ENCODE measurements around the gene SYNCRIP. TPM values are rescaled to one million over a fixed set of nuclear protein-coding genes. Genes with fewer than 3 reads are reported as not detected.
"Not testable (repeated sequence)": the region's sequence is repeated elsewhere in the genome, so short reads cannot be mapped to it uniquely, and the experiment has no call there.

The SYNCRIP gene
- total RNA-seq, 1 donor from 2014 or later, result 136 TPM

DNA sequence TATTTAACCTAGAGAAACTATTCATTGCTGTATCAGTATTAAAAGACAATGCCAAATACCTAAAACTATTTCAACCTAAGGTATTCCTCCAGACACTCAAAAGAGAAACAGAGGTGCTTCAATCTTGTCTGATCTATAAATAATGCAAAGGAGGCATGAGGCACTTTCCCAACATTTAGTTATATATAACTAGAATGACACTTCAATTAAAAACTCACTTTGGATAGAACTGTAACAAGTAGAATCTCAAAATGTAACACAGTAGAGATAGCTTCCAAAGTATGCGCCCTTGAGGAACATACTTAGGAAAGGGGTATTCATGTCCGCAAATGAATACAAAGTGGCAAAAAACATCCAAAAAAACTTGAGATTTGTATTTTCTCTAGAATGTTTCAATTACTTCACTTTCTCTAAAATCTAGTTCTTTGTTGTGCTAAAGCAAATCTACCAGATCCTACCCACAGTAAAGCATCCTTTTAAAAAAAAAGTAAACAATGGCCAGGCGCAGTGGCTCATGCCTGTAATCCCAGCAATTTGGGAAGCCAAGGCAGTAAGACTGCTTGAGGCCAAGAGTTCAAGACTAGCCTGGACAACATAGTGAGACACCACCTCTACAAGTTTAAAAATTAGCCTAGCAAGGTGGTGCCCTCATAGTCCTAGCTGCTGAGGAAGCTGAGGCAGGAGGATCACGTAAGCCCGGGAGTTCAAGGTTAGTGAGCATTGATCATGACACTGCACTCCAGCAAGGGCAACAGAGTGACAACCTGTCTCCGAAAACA, 10.3 kb downstream of the SYNCRIP start:
- Mint-ChIP-seq H3K9me3 (ENCODE audit: unreplicated experiment) (no peaks in the 10 kb centered on the region), H3K4me1 (ENCODE audit: low read depth, unreplicated experiment) (peaks cover 2% of the 10 kb centered on the region), H3K27me3 (ENCODE audit: low read depth, unreplicated experiment) (no peaks in the 10 kb centered on the region), H3K36me3 (ENCODE audit: low read depth, unreplicated experiment) (peaks cover 16% of the 10 kb centered on the region), H3K27ac (ENCODE audit: unreplicated experiment) (no peak overlapping the region), H3K4me3 (ENCODE audit: unreplicated experiment) (no peak overlapping the region)
- H3K4me3 ChIP-seq (ENCODE audit: insufficient read depth, low read depth, low read length), result no peak overlapping the region
- no peaks in the 10 kb centered on the region for H3K4me1 ChIP-seq (ENCODE audit: insufficient read depth, low read length)
- no peak for FAIRE-seq
- TF ChIP-seq CTCF (IDR thresholded peaks at IDR 0.05; ENCODE audit: insufficient read depth, low read depth, low read length), result no peak
- no peak for TF ChIP-seq EZH2 (IDR thresholded peaks at IDR 0.05; ENCODE audit: insufficient read depth, low read length)
- H4K20me1 ChIP-seq (ENCODE audit: insufficient read depth, low read length), result peaks cover 88% of the 10 kb centered on the region
- H3K27ac ChIP-seq (ENCODE audit: low read depth, low read length), result no peak overlapping the region
- no peak for DNase-seq (ENCODE audit: low read depth)
- H3K9me3 ChIP-seq (ENCODE audit: insufficient read depth, low read depth, low read length), result no peaks in the 10 kb centered on the region
- no peak overlapping the region for H3K9ac ChIP-seq (ENCODE audit: low read length)
- H3K79me2 ChIP-seq (ENCODE audit: insufficient read depth, low read length), result peaks cover 96% of the 10 kb centered on the region
- H3K36me3 ChIP-seq (ENCODE audit: insufficient read depth, low read length), result peaks cover 74% of the 10 kb centered on the region
- H3K4me2 ChIP-seq (ENCODE audit: low read length), result no peak overlapping the region
- H2AFZ ChIP-seq (ENCODE audit: low read depth, low read length), result no peak overlapping the region
- H3K27me3 ChIP-seq (ENCODE audit: insufficient read depth, low read length), result no peaks in the 10 kb centered on the region

DNA sequence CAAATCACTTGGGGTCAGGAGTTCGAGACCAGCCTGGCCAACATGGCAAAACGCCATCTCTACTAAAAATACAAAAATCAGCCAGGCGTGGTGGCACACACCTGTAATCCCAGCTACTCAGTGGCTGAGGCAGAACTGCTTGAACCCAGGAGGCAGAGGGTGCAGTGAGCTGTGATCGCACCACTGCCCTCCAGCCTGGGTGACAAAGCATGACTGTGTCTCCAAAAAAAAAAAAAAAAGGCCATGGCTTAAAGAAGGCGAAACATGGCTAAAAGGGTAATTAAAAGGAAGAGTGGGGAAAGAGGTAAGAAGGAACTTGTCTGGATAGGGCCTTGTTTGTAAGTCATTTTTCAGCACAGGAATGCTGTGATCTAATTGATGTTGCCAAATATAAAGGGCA, 11.6 kb downstream of the SYNCRIP start:
- not testable (repeated sequence) for FAIRE-seq; H3K9ac ChIP-seq (ENCODE audit: low read length); H3K27ac Mint-ChIP-seq (ENCODE audit: unreplicated experiment); H3K4me1 ChIP-seq (ENCODE audit: insufficient read depth, low read length); H3K9me3 ChIP-seq (ENCODE audit: insufficient read depth, low read depth, low read length); H3K27ac ChIP-seq (ENCODE audit: low read depth, low read length); H3K4me3 ChIP-seq (ENCODE audit: insufficient read depth, low read depth, low read length); DNase-seq (ENCODE audit: low read depth); H3K27me3 Mint-ChIP-seq (ENCODE audit: low read depth, unreplicated experiment); H3K4me3 Mint-ChIP-seq (ENCODE audit: unreplicated experiment); H2AFZ ChIP-seq (ENCODE audit: low read depth, low read length); H3K9me3 Mint-ChIP-seq (ENCODE audit: unreplicated experiment); H3K4me1 Mint-ChIP-seq (ENCODE audit: low read depth, unreplicated experiment); H3K27me3 ChIP-seq (ENCODE audit: insufficient read depth, low read length); H3K4me2 ChIP-seq (ENCODE audit: low read length)
- peaks cover 17% of the 10 kb centered on the region for H3K36me3 Mint-ChIP-seq (ENCODE audit: low read depth, unreplicated experiment)
- peaks cover 90% of the 10 kb centered on the region for H4K20me1 ChIP-seq (ENCODE audit: insufficient read depth, low read length)
- H3K36me3 ChIP-seq (ENCODE audit: insufficient read depth, low read length), result peaks cover 73% of the 10 kb centered on the region
- peaks cover 96% of the 10 kb centered on the region for H3K79me2 ChIP-seq (ENCODE audit: insufficient read depth, low read length)

DNA sequence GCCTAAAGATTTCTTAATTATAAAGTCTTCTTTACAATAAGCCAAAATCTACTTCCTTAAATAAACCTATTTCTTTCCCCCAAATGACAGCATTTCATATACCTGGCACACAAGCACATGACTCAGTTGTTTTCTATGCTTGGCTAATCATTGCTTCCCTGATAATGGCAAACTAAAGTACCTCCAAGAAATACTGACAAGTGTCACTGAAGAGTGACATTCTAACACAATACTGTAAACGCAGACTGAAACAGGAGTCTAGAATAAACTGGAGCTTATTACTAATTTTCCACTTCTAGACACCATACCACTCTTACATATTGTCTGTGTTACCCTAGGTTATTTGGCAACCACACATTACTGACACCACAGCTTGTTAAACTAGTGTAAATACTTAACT, 14.3 kb downstream of the SYNCRIP start:
- DNase-seq (ENCODE audit: low read depth) (no peak), FAIRE-seq (no peak)
- no peaks in the 10 kb centered on the region for H3K27me3 Mint-ChIP-seq (ENCODE audit: low read depth, unreplicated experiment)
- no peak overlapping the region for H3K4me2 ChIP-seq (ENCODE audit: low read length)
- H3K9me3 ChIP-seq (ENCODE audit: insufficient read depth, low read depth, low read length), result no peaks in the 10 kb centered on the region
- H3K9me3 Mint-ChIP-seq (ENCODE audit: unreplicated experiment), result no peaks in the 10 kb centered on the region
- H3K4me1 ChIP-seq (ENCODE audit: insufficient read depth, low read length), result no peaks in the 10 kb centered on the region
- peaks cover 17% of the 10 kb centered on the region for H3K36me3 Mint-ChIP-seq (ENCODE audit: low read depth, unreplicated experiment)
- H4K20me1 ChIP-seq (ENCODE audit: insufficient read depth, low read length), result peaks cover 92% of the 10 kb centered on the region
- no peak overlapping the region for H3K9ac ChIP-seq (ENCODE audit: low read length)
- H3K79me2 ChIP-seq (ENCODE audit: insufficient read depth, low read length), result peaks cover 96% of the 10 kb centered on the region
- no peak for TF ChIP-seq EZH2 (IDR thresholded peaks at IDR 0.05; ENCODE audit: insufficient read depth, low read length)
- TF ChIP-seq CTCF (IDR thresholded peaks at IDR 0.05; ENCODE audit: insufficient read depth, low read depth, low read length), result no peak
- no peak overlapping the region for H3K27ac Mint-ChIP-seq (ENCODE audit: unreplicated experiment)
- no peak overlapping the region for H3K4me3 ChIP-seq (ENCODE audit: insufficient read depth, low read depth, low read length)
- no peak overlapping the region for H2AFZ ChIP-seq (ENCODE audit: low read depth, low read length)
- H3K36me3 ChIP-seq (ENCODE audit: insufficient read depth, low read length), result peaks cover 71% of the 10 kb centered on the region
- no peak overlapping the region for H3K27ac ChIP-seq (ENCODE audit: low read depth, low read length)
- no peaks in the 10 kb centered on the region for H3K27me3 ChIP-seq (ENCODE audit: insufficient read depth, low read length)
- no peak overlapping the region for H3K4me3 Mint-ChIP-seq (ENCODE audit: unreplicated experiment)
- peaks cover 5% of the 10 kb centered on the region for H3K4me1 Mint-ChIP-seq (ENCODE audit: low read depth, unreplicated experiment)
